Measurements from ENCODE around the gene MVK. TPM values are rescaled to one million over a fixed set of nuclear protein-coding genes. Genes with fewer than 3 reads are reported as not detected.

The MVK gene
- total RNA-seq, 1 donor from 2014 or later: 53.6 TPM

DNA sequence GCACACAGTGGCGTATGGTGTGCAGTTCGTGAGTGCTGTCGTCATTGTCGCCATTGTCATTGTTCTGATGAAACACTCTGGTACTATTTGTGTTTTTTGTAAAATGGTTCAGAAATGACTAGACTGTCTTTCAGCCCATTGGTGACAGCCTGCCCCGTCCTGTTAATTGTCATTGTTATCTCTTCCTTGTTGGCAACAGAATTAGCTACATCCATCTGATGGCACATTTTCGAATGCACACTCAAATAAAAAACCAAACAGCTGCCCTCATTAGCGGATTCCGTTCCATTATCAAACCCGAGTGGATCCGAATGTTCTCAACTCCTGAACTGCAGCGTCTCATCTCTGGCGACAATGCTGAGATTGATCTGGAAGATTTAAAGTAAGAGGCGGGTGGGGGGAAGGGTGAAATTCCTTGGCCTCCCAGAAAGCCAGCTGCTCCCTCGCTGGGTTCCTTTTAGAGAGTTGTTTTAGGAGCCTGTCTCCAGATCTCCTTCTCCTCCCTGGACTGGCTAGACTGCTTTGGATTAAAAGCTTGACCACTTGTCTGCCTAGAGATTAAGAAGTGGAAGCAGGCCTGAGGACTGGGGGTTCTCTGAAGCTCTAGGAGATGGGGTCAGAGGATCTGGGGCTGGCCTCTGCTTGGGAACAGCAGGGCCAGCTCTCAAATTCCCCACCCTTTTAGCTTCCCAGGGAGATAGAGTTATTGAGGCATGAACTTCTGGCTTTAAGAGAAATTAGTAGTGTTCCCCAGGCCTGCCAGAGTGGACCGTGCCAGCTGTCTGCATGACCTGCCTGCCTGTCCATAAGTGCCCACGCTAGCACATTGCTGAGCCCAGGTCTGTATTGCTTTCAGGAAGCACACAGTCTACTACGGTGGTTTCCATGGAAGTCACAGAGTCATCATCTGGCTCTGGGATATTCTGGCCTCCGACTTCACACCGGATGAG, 43.6 kb upstream of the MVK start:
- Mint-ChIP-seq H3K4me1 (ENCODE audit: low read depth, unreplicated experiment) (peaks cover 39% of the 10 kb centered on the region), H3K27ac (ENCODE audit: unreplicated experiment) (peak overlapping the region; percentile 87), H3K27me3 (ENCODE audit: unreplicated experiment) (peaks cover 2% of the 10 kb centered on the region), H3K36me3 (ENCODE audit: unreplicated experiment) (no peaks in the 10 kb centered on the region), H3K4me3 (ENCODE audit: unreplicated experiment) (peak overlapping the region; percentile 59), H3K9me3 (ENCODE audit: unreplicated experiment) (peaks cover 2% of the 10 kb centered on the region)
- TF ChIP-seq, protein P1, sequence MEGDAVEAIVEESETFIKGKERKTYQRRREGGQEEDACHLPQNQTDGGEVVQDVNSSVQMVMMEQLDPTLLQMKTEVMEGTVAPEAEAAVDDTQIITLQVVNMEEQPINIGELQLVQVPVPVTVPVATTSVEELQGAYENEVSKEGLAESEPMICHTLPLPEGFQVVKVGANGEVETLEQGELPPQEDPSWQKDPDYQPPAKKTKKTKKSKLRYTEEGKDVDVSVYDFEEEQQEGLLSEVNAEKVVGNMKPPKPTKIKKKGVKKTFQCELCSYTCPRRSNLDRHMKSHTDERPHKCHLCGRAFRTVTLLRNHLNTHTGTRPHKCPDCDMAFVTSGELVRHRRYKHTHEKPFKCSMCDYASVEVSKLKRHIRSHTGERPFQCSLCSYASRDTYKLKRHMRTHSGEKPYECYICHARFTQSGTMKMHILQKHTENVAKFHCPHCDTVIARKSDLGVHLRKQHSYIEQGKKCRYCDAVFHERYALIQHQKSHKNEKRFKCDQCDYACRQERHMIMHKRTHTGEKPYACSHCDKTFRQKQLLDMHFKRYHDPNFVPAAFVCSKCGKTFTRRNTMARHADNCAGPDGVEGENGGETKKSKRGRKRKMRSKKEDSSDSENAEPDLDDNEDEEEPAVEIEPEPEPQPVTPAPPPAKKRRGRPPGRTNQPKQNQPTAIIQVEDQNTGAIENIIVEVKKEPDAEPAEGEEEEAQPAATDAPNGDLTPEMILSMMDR (IDR thresholded peaks at IDR 0.05; ENCODE audit: partially characterized antibody, unreplicated experiment): no peak
- DNase-seq: no peak

DNA sequence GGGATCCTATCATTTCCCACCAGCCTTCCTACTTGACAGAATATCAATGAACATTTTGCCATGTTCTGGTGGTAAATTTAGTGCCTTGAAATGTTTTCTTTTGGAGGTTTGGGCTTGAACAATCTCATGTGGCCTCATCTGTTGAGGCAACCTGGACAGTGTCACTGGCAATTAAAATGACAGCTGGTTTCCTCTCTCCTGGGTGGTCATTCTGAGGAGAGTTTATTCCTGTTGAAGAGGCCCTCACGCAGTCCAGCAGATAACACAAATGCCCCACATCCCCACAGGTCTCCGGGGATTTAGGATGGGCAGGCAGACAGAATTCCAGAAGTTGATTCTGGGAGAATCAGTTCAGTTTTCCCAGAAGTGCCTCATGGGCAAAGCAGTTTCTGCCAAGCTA, 42.2 kb upstream of the MVK start:
- Mint-ChIP-seq H3K4me1 (ENCODE audit: low read depth, unreplicated experiment) (peaks cover 37% of the 10 kb centered on the region), H3K27me3 (ENCODE audit: unreplicated experiment) (peaks cover 2% of the 10 kb centered on the region), H3K27ac (ENCODE audit: unreplicated experiment) (no peak overlapping the region)

DNA sequence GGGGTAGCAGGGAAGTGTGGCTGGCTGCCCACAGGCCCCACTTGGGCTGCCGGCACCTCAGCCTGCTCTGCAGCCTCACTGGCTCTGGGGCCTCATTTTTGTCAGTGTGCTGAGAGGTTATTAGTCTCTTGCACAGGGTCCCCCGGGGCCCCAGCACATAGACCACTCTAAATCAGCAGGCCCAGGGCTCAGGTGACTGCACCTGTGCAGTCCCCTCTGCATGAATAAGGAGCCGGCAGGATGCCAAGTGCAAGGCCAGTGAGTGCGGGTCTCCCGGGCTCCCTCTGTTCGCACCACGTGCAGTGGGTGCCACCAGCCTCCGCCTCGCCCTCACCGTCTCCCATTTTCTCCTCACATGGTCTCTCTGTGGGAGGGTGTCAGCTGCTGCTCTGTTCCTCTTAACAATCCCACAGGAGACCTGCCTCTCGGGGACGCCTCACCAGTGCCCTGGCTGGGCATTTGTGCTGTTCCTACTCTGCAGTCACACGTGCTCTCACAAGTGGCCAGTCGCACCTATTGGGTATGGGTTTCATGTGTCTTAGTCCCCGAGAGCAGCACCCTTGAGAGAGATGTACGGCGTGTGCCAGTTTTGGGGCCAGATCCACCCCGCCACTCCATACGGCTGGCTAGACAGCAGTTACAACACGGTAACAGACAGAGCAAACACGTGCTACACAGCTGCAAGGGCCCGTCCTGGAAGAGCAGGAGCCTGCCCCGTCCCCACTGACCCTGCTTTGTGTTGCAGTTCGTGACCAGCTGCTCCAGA, 40.7 kb upstream of the MVK start:
- TF ChIP-seq, protein P1 (IDR thresholded peaks at IDR 0.05; ENCODE audit: partially characterized antibody, unreplicated experiment): no peak
- Mint-ChIP-seq H3K4me3 (ENCODE audit: unreplicated experiment) (peak overlapping the region; percentile 52), H3K27ac (ENCODE audit: unreplicated experiment) (no peak overlapping the region), H3K4me1 (ENCODE audit: low read depth, unreplicated experiment) (peaks cover 35% of the 10 kb centered on the region), H3K9me3 (ENCODE audit: unreplicated experiment) (peaks cover 2% of the 10 kb centered on the region), H3K36me3 (ENCODE audit: unreplicated experiment) (peaks cover 3% of the 10 kb centered on the region), H3K27me3 (ENCODE audit: unreplicated experiment) (peaks cover 1% of the 10 kb centered on the region)
- peak; percentile 24 for DNase-seq

More for the DNA sequence above, 42.2 kb upstream of the MVK start:
- Mint-ChIP-seq H3K4me3 (ENCODE audit: unreplicated experiment) (peak overlapping the region; percentile 38), H3K9me3 (ENCODE audit: unreplicated experiment) (peaks cover 2% of the 10 kb centered on the region), H3K36me3 (ENCODE audit: unreplicated experiment) (peaks cover under 1% of the 10 kb centered on the region)
- no peak for DNase-seq
- TF ChIP-seq, protein P1 (IDR thresholded peaks at IDR 0.05; ENCODE audit: partially characterized antibody, unreplicated experiment): no peak

DNA sequence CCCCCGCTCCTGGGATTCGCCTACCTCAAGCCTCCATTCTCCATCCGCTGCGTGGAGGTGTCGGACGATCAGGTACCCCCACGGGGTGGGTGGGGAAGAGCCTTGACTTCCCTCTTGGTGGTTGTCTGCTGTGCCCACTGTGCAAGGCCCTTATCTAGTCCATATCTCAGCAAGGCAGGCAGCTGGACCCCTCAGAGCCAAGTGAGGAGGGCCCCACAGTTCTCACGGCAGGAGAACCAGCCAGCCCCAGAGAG, 40.2 kb upstream of the MVK start:
- DNase-seq: no peak
- TF ChIP-seq, protein P1 (IDR thresholded peaks at IDR 0.05; ENCODE audit: partially characterized antibody, unreplicated experiment): no peak
- peaks cover 3% of the 10 kb centered on the region for H3K36me3 Mint-ChIP-seq (ENCODE audit: unreplicated experiment)
- no peak overlapping the region for H3K4me3 Mint-ChIP-seq (ENCODE audit: unreplicated experiment)
- H3K4me1 Mint-ChIP-seq (ENCODE audit: low read depth, unreplicated experiment): peaks cover 35% of the 10 kb centered on the region
- no peak overlapping the region for H3K27ac Mint-ChIP-seq (ENCODE audit: unreplicated experiment)
- H3K27me3 Mint-ChIP-seq (ENCODE audit: unreplicated experiment): peaks cover 1% of the 10 kb centered on the region
- H3K9me3 Mint-ChIP-seq (ENCODE audit: unreplicated experiment): peaks cover 2% of the 10 kb centered on the region
